ENCODE data around the gene BTBD19.

- no peak for TF ChIP-seq SUZ12 (IDR thresholded peaks at IDR 0.05; ENCODE audit: extremely low read depth, insufficient read depth, insufficient read length)
- no peak for TF ChIP-seq ZNF274 (IDR thresholded peaks at IDR 0.05; ENCODE audit: low read depth, low read length)
These were observed 4.8 kb upstream of the BTBD19 start for GRCh38 chr1:44803312-44804095.
